GM19238 (cell line): ENCODE measurements around the gene LIPA.
"Not testable (repeated sequence)": the region's sequence is repeated elsewhere in the genome, so short reads cannot be mapped to it uniquely, and the experiment has no call there.

Source experiments
- DNase-seq: peaks from one replicate; pipeline ENCODE4 v3.0.0; 2011; ENCODE audit warnings: low spot score; ENCODE audit not compliant: insufficient read length

The LIPA gene

DNA sequence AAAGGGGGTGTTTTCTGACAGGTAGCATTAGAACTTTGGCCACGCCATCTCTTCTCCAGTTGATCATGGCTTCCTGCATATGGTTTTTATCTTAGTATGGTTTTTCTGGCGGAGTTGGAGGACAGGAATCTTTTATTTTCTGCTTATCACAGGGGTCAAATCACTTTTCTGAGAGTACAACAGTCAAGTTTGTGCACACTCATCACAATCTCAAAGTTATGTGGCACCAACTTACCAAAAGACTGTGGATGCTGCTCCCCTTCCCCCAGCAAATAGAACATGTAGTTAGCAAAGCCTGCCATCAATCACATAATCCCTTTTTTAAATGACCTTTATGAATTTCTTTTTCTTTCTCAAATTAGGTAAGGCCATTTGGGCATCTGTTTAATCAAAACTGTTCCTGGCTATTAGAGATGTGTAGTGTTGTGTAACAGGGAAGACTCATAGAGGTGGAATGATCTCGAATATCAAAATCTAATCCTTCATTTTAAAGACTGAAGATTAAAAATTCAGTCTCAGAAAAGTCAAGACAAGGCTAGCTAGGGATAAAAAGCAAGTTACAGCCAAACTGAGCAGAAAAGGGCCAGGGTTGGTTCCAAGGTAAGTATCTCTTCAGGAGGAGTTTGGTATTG is 40.7 kb downstream of the LIPA start:
- DNase-seq: no peak

DNA sequence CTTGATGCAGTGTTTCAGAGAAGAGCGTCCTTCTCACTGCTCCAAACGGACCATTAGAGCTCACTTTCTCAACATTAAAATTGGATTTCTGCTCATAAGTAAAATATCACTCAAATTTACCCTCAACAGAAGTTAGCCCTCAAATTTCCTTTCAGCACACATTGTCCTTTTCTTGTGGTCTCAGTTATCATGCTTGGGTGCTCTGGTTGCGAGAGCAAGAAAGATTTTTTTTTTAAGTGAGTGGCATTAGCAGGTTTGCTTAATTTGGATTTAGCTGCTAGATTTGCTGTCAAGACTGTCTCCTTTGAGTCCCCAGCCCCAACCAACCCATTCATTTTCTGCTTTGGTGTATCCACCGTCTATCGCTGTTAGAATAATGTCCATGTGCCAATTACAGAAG is 41.9 kb downstream of the LIPA start:
- DNase-seq: no peak

DNA sequence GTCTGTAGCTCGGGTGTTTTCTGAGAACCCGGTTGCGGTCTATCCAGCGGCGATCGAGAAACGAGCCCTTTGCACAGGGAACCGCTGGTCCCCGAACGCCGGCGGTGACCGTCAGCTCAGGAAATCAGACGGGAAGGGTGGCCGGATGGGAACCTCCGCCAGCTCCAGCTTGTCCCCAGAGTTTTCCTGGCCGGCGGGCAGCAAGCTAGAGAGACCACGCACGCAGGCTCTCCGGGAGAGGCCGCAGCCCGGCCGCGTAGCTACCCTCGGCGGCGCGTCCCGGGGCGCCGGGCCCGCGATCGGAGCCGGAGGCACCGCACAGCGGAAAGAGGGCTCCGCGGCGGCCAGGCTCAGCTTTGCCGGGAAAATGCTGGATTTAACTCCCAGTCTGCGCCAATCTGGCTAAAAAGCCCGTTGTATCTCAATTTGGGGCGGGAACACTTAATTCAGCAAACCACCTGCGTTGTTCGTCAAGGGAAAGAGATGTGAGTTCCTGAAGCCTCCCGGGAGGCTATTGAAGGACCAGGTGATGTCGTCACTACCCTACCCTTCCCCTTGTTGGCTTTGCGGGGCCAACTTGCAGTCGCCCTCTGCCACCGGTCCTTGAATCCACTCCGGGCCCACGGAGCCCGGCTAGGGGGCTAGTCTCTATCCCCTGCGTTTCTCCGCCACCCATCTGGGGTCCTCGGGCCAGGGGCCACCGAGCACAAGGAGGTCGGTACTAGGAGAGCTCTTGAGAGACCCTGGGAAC is 43.6 kb downstream of the LIPA start:
- no peak for DNase-seq

DNA sequence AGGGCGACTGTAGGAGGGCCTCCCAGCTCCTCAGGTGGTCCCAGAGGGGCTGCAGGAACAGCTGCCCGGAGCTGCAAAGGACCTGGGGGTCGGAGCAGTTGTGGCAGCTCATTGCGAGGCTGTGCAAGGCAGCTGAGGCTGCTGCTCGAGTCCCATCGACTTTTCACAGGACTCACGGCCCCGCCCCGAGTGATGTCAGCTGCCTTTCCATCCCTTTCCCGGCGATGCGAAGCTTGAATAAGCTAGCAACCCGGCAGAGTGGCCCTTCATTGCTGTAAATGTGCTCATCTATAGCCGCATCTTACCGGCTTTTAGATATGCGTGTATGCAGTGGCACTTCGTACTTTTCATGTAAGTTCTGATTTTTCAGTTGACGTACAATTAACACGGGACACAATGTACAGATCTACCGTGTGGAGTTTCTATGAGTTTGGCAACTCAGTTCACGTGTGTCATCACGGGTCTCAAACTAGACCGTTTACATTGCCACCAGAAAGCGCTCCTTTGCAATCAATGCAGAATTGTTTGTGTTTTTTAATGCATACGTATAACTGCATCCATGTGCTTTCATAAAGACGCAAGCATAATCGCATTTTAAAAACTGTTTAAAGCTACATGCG is 44.3 kb downstream of the LIPA start, which contains the start of gene CH25H:
Gene CH25H, minus strand, starts transcription at position 137 of the 620 bp plus-strand sequence. Its CDS starts 25 bp downstream, at position 112.
- DNase-seq: no peak

DNA sequence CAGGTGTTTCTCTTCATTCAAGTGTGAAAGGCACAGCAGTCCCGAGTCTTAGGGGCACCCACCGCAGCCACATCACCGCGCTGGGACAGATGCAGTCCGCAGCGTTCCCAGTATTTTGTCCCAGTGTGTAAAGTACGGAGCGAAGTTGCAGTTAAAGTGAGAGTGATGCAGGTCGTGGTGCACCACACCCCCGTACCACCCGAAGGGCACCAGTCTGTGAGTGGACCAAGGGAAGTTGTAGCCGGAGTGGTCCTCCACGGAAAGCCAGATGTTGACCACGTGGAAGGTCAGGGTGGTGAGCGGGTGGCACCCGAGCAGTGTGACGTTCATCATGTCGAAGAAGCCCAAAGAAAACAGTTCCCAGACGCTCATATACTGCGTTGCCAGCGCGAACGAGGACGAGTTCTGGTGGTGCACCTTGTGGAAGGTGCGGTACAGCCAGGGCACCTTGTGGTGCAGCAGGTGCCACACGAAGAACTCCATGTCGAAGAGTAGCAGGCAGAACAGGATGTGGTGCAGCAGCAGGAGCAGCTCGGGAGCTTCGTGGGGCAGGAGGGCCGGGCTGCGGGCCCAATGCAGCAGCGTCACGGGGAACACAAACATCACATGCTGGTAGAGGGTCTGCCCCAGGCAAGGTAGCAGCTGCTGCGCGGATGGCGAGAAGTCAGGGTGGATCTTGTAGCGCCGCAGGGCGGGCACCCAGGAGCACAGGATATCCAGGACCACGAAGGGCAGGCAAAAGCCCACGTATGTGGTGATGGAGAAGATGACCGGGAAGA is 45.0 kb downstream of the LIPA start:
- no peak for DNase-seq

DNA sequence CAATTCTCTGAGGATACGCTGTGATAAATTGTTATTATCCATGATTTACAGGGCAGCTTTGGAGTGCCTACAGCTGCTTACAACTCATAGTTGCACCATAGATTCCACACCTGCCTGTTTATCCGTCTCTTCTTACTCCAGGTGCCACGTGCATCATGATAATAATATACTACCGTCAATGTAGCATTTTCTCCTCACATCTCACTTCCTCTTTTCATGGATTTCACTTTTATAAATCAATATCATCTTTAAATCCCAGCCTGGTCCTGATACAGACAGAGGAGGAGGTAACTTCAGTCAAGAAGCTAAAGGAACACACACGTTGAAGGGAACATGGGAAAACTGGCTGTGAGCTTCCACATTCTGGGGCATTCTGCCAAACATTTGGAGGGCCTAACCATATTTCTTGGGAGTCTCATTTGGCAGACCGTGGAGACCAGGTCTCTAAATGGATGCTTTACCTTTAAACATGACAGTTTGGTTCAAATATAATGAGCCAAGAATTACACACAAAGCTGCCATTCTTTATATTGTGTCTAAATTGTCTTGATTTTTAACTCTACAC is 46.9 kb downstream of the LIPA start:
- no peak for DNase-seq

GRCh38 chr10:89203237-89203636 is 48.3 kb downstream of the LIPA start:
- DNase-seq: no peak

DNA sequence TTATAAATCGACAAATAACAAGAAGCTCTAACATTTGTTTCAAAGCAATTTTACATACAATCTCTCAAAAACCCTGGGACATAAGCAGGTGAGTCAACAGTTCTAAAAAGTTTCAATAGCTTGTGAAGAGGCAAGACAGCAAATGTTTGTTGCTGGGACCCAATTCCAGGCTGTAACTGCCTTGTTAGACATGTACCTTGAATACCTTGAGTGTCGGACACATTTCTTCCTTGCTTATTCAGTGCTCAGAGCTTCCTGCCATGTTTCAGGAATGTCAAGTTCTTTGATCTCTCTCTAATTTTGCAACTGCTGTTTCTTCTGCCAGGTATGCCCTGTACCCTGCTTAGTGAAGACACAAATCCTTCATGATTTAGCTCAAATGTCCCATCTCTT is 49.5 kb downstream of the LIPA start:
- no peak for DNase-seq

- DNase-seq: no peak
Measured at GRCh38 chr10:89201345-89202032, 50.1 kb downstream of the LIPA start.

DNA sequence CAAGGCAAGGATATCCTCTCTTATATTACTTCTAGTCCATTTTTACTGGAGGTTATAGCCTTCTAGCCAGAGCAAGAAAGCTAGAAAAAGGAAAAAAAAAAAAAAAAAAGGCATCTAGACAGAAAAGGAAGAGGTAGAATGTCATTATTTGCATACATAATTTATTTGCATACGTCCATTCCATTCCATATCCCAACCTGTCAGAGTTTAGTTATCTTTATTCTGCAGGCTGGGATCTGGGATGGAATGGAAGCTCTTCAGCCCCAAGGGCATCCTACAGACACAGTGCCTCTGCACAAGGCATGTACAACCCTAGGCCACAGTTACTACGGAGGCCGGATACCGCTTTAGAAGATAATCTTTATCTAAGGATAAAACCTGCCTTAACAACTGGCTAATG is 54.1 kb downstream of the LIPA start:
- DNase-seq: no peak

- not testable (repeated sequence) for DNase-seq
Measured at GRCh38 chr10:89191301-89191700, 60.3 kb downstream of the LIPA start.

DNA sequence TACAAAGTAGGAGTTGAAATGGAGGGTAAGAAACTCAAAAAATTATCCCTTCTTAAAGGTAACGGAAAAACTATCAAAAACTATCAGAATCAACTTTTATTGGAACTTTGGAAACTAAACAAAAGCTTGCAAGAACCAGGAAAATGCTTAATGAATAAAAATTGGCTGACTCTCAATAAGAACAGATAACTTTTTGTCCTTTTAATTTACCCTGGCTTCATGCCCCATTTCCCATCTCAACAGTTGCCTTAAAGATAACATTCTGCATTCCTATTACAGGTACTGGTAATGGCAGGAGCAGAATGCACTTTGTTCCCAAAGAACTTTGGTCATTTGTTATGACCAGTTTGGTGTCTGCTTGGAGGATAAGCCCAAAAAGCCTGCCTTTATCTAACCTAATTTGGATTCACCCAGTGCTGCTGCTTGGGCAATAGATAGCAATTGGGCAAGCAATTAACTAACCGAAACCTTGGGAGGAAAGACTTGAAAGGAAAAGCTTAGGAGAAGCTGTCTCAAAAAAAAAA is 62.3 kb downstream of the LIPA start:
- no peak for DNase-seq

DNA sequence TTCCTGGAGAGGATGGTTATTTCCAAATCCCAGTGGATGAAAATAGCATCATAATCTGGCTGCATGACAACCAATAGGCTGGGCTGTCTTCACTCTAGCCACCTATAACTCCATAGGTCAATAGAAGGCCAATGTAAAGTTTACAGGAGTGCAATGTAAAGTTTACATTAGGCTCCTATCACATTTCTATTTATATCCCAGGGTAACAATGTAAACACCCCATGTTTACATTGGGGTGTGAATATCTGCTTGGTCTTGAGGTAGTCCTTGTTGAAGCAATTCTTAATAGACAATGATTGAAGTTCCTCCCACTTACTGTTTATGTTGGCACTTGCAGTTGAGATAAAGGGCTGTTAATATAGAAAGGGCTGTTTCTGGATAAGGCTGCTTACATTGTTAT is 65.9 kb downstream of the LIPA start:
- DNase-seq: no peak

DNA sequence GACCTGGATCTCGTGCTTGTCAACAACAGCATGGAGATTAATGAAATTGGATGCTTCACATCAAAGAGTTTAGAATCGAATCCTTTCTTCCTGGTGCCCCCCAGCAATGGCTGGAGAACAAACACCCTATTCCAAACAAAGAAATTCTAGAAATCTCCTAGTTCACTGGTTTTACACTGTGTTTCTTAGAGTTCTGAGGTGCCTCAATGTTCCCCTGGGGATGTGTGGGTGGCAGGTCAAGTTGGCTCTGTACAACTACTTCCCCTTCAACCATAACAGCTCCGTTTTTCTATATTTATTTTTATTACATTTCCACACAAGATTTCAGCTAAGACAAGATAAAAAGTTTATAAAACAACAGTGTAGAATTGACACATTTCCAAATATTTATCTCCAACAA is 66.9 kb downstream of the LIPA start:
- DNase-seq: no peak

DNA sequence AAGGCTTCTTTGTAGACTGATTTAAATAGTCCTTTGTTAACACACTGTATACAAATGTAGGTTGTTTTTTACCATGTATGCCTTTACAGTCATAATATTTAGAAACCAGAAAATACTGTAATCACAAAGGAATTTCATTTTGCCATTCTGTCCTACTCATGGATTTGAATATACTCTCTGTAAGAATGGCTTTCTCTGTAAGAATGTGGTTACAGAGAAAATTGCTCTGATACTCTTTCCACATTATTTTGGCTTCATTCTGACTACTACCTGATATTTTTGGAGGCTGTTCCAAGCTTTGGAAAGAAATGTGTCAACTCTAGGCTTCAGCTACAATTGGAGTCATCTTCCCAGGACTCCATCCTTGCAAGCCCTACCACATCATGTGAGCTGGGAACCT is 68.0 kb downstream of the LIPA start:
- no peak for DNase-seq

DNA sequence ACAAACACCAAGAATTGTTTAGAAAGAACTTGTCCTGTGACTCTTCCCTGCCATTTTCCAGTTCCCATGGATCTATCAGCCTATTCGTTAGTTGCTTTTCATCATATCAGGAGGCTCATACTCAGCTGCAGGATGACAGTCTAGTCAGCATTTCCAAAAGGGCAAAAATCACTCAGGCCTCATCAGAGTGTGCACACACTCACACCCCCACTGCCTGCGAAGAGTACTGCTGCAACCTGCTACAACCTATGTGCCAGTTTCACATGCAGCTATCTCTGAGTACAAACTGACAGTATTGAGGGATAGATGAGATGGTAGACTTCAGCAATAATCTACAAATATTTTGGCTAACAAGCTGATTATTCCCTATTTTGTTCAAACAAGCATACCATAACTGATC is 68.7 kb downstream of the LIPA start:
- no peak for DNase-seq

DNA sequence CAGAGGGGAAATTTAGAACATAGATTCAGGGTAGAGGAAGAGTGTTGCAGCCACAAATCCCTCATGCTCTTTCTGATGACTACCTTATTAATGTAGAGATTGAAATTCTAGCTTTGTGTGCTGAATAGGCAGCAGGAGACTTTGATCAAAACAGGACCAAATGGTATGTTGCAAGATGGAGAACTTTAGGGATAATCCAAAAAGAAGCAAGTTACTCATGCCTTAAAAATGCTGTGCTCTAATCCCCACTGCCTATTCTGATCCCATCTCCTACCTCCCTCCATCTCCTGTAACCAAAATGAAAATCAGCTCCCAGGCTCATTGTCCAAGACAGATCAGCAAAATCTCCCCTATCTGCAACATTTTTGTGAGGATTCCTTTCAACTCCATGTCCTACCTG is 75.8 kb downstream of the LIPA start:
- DNase-seq: no peak

DNA sequence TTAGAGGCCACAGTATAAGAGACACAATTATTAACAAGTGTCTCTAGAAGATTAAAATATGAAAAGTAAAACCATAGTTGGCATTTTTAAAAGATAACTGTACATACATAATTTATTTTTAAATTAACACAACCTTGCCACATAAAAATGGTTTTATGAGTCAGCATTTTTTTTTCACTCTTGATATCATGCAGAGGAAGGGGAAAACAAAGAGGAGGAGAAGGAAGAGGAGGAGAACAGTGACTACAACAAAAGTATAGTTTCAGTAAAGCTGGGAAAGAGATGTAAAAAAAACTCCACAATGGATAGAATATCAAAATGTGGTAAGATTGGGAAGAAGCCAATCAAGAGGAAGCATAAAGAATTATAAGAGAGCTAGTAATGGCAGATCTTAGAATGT is 78.5 kb downstream of the LIPA start:
- no peak for DNase-seq

DNA sequence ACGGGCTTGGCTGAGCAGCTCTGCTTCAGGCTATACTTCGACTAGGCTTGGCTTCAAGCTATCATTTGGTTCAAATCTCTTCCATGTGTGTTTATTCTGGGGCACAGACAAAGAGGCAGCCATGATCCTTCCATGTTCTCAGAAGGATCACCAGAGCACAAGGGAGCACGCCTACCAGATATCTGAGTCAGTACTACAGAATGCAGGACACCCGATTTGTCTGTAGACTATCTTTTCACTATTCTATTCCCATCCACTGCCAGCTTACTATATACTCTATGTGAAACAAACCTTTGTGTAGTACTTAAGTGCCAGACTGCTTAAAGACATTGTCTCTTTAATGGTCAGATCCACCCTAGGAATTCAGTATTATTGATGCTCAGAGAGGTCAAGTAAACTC is 79.6 kb downstream of the LIPA start:
- DNase-seq: no peak

DNA sequence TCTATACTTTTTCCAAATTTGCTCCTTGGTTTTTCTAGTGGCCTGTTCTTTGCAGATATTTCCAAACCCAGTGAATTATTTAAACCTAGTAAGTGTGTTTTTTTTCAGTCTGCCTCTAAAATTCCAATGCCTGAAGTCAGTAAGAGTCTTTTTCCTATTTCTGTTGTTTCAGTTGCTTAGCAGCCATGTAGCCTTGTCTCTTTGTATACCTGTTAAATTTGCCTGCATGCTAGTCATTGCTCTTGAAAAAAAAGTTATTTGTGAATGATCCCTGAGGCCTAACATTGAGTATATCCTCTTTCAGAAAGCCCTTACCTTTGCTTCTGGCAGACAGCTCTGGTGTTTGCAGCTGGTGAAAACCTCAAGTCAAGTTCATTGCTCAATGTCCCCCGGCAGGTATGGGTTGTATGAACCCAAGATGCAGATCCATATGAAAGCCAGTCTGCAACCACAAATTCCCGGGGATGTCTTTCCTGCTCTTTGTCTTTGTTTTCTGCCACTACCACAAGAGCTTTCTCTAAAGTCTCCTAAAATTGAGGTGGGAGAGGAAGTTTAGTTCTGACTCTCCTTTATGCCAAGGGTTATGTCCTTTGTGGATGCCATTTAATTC is 80.2 kb downstream of the LIPA start:
- no peak for DNase-seq
